ENCODE results near the gene SUPT20HL1.

SUPT20HL1 gene

GRCh38 chrX:24396236-24396930 lies 35.9 kb downstream of the SUPT20HL1 start:
- DNase-seq (ENCODE audit: low read depth in 2 of 3, low spot score in 2 of 3) = no peak

GRCh38 chrX:24396931-24397279 lies 36.5 kb downstream of the SUPT20HL1 start:
- no peak for DNase-seq (ENCODE audit: low read depth in 2 of 3, low spot score in 2 of 3)

- DNase-seq (ENCODE audit: low read depth in 2 of 3, low spot score in 2 of 3) = no peak
These were observed 38.3 kb downstream of the SUPT20HL1 start for GRCh38 chrX:24398766-24399165.

GRCh38 chrX:24399550-24399949 lies 39.1 kb downstream of the SUPT20HL1 start:
- DNase-seq (ENCODE audit: low read depth in 2 of 3, low spot score in 2 of 3) = no peak

- no peak for DNase-seq (ENCODE audit: low read depth in 2 of 3, low spot score in 2 of 3)
These were observed 45.5 kb downstream of the SUPT20HL1 start for GRCh38 chrX:24405959-24406358.

Data from activated CD8-positive, alpha-beta memory T cell treated with anti-CD3 and anti-CD28 coated beads for 48 hours (primary cell).